H1 (cell line): ENCODE measurements around the gene CC2D1A. TPM values are rescaled to one million over a fixed set of nuclear protein-coding genes. Genes with fewer than 3 reads are reported as not detected.

ENCODE experiments used
- CTCF ChIA-PET: fragments of 300-600 bp; sonication (Branson Sonifier 250); formaldehyde crosslinking; loops from one replicate; lab custom pipeline; 2021; ENCODE audit not compliant: partially characterized antibody; lab: Charles Lee
- POLR2A ChIA-PET: fragments of 300-600 bp; sonication (Branson Sonifier 250); formaldehyde crosslinking; loops from one replicate; lab custom pipeline; 2021; ENCODE audit warnings: inconsistent platforms; ENCODE audit not compliant: partially characterized antibody; lab: Charles Lee
- DNase-seq, 2 experiments: peaks; one replicate each; pipeline versions ENCODE4 v3.0.0 to v3.0.0-alpha.2; 2010 to 2022; ENCODE audit warnings: low spot score in 2 of 2, low read depth in 1 of 2, mixed read lengths in 1 of 2
- FAIRE-seq: peaks from 2 replicates; lab custom pipeline; 2011; peaks lifted over from hg19 to GRCh38; lab: Jason Lieb, UNC
- H2AFZ ChIP-seq: 2 replicates; pipeline ENCODE4 v1.8.1; 2012; ENCODE audit warnings: low read length, inconsistent platforms
- H2AK5ac ChIP-seq: 2 replicates; pipeline ENCODE4 v1.6.1; 2013; ENCODE audit warnings: low read depth, low read length
- H2BK120ac ChIP-seq: replicated peaks from 2 replicates; pipeline ENCODE3; 2013; ENCODE audit warnings: low read depth, low read length, inconsistent platforms
- H2BK12ac ChIP-seq: 2 replicates; pipeline ENCODE4 v1.6.1; 2013; ENCODE audit warnings: low read depth, low read length
- H2BK15ac ChIP-seq: 2 replicates; pipeline ENCODE4 v1.6.1; 2013; ENCODE audit warnings: low read length
- H2BK20ac ChIP-seq: 2 replicates; pipeline ENCODE4 v1.6.1; 2013; ENCODE audit warnings: low read length
- H2BK5ac ChIP-seq: 2 replicates; pipeline ENCODE4 v1.6.1; 2013; ENCODE audit warnings: low read depth, low read length
- H3K14ac ChIP-seq: 2 replicates; pipeline ENCODE4 v1.6.1; 2013; ENCODE audit warnings: inconsistent platforms; ENCODE audit not compliant: insufficient read length
- H3K18ac ChIP-seq: 2 replicates; pipeline ENCODE4 v1.6.1; 2013; ENCODE audit warnings: low read length; ENCODE audit errors: extremely low read depth
- H3K23ac ChIP-seq: 2 replicates; pipeline ENCODE4 v1.6.1; 2013; ENCODE audit warnings: inconsistent platforms; ENCODE audit not compliant: insufficient read length
- H3K23me2 ChIP-seq: 2 replicates; pipeline ENCODE4 v1.6.1; 2013; ENCODE audit warnings: low read depth, low read length
- H3K27ac ChIP-seq: 2 replicates; pipeline ENCODE4 v1.6.1; 2011; ENCODE audit warnings: low read depth, low read length, inconsistent platforms
- H3K27me3 ChIP-seq, 4 experiments: replicated peaks in 1 of 4; 1 replicate in 1 of 4; 2 replicates in 3 of 4; pipeline versions ENCODE4 v1.6.1 to v1.8.1; 2011 to 2013; ENCODE audit warnings: low read length in 3 of 4, mild to moderate bottlenecking in 3 of 4, inconsistent platforms in 2 of 4, mixed read lengths in 2 of 4, moderate library complexity in 1 of 4; ENCODE audit not compliant: control insufficient read depth in 3 of 4, insufficient read depth in 3 of 4; ENCODE audit errors: extremely low read depth in 1 of 4
- H3K36me3 ChIP-seq, 4 experiments: 2 replicates each; pipeline versions ENCODE4 v1.6.1 to v1.8.1; 2011 to 2013; ENCODE audit warnings: mild to moderate bottlenecking in 4 of 4, low read length in 3 of 4, moderate library complexity in 2 of 4, control low read depth in 1 of 4, inconsistent platforms in 1 of 4; ENCODE audit not compliant: insufficient read depth in 4 of 4, control insufficient read depth in 2 of 4
- H3K4ac ChIP-seq: replicated peaks from 2 replicates; pipeline ENCODE3; 2013; ENCODE audit warnings: low read length, low read depth, mixed read lengths, inconsistent platforms; ENCODE audit not compliant: insufficient read length
- H3K4me1 ChIP-seq, 4 experiments: replicated peaks in 1 of 4; 1 replicate in 1 of 4; 2 replicates in 3 of 4; pipeline versions ENCODE4 v1.6.1 to v1.8.1; 2011 to 2013; ENCODE audit warnings: low read length in 3 of 4, inconsistent platforms in 2 of 4, mixed read lengths in 1 of 4; ENCODE audit not compliant: insufficient read depth in 4 of 4, control insufficient read depth in 3 of 4
- H3K4me2 ChIP-seq, 2 experiments: 2 replicates each; pipeline versions ENCODE4 v1.6.1 to v1.8.1; 2011 to 2013; ENCODE audit warnings: low read depth in 2 of 2, low read length in 2 of 2, control low read depth in 1 of 2, inconsistent platforms in 1 of 2, mild to moderate bottlenecking in 1 of 2; ENCODE audit not compliant: insufficient read depth in 1 of 2
- H3K4me3 ChIP-seq, 4 experiments: fragments of 200-600, 300-600 bp in 1 of 4; sonication (generic), shearing (Covaris generic), sonication (Bioruptor Twin) in 1 of 4; 2 replicates each; pipeline versions ENCODE4 v1.5.1 to v1.8.1; 2011 to 2016; ENCODE audit warnings: low read length in 4 of 4, low read depth in 3 of 4, control low read depth in 2 of 4, inconsistent platforms in 2 of 4, mild to moderate bottlenecking in 2 of 4, mixed read lengths in 1 of 4, moderate library complexity in 1 of 4; ENCODE audit not compliant: insufficient read depth in 2 of 4; ENCODE audit errors: extremely low read depth in 1 of 4
- H3K56ac ChIP-seq: replicated peaks from 2 replicates; pipeline ENCODE3; 2013; ENCODE audit warnings: low read depth, mild to moderate bottlenecking, mixed read lengths, low read length, inconsistent platforms; ENCODE audit not compliant: insufficient read length
- H3K79me1 ChIP-seq: 2 replicates; pipeline ENCODE4 v1.6.1; 2013; ENCODE audit warnings: low read depth, low read length, control low read depth
- H3K79me2 ChIP-seq, 2 experiments: 2 replicates each; pipeline versions ENCODE4 v1.6.1 to v1.8.1; 2012 to 2013; ENCODE audit warnings: low read length in 2 of 2, mild to moderate bottlenecking in 2 of 2, inconsistent platforms in 1 of 2; ENCODE audit not compliant: insufficient read depth in 2 of 2, control insufficient read depth in 1 of 2
- H3K9ac ChIP-seq, 4 experiments: replicated peaks in 1 of 4; 1 replicate in 1 of 4; 2 replicates in 3 of 4; pipeline versions ENCODE4 v1.6.1 to v1.8.1; 2011 to 2013; ENCODE audit warnings: low read depth in 3 of 4, low read length in 3 of 4, control low read depth in 2 of 4, mild to moderate bottlenecking in 2 of 4, moderate library complexity in 2 of 4, inconsistent platforms in 1 of 4; ENCODE audit errors: extremely low read depth in 1 of 4
- H3K9me3 ChIP-seq, 2 experiments: 2 replicates each; pipeline versions ENCODE4 v1.6.1 to v1.8.1; 2012 to 2013; ENCODE audit warnings: mild to moderate bottlenecking in 2 of 2, moderate library complexity in 2 of 2, control low read depth in 1 of 2, inconsistent platforms in 1 of 2, low read depth in 1 of 2, low read length in 1 of 2, mixed read lengths in 1 of 2; ENCODE audit not compliant: insufficient read depth in 2 of 2
- H4K20me1 ChIP-seq, 2 experiments: replicated peaks in 1 of 2; 2 replicates each; pipeline versions ENCODE3 to v1.8.1; 2011 to 2013; ENCODE audit warnings: inconsistent platforms in 2 of 2, low read length in 2 of 2, mild to moderate bottlenecking in 1 of 2; ENCODE audit not compliant: insufficient read depth in 2 of 2, control insufficient read depth in 1 of 2
- H4K5ac ChIP-seq: 2 replicates; pipeline ENCODE4 v1.6.1; 2013; ENCODE audit warnings: low read length, low read depth, mixed read lengths, inconsistent platforms; ENCODE audit not compliant: insufficient read length
- H4K8ac ChIP-seq: 2 replicates; pipeline ENCODE4 v1.8.0; 2013; ENCODE audit warnings: mild to moderate bottlenecking, moderate library complexity, low read length, inconsistent platforms; ENCODE audit not compliant: insufficient read depth; ENCODE audit errors: extremely low read depth
- H4K91ac ChIP-seq: replicated peaks from 2 replicates; pipeline ENCODE3; 2013; ENCODE audit warnings: low read length, mixed read lengths, inconsistent platforms; ENCODE audit not compliant: insufficient read length
- BCL11A ChIP-seq, 2 experiments: IDR thresholded peaks; one replicate each; pipeline ENCODE4 v1.6.1; 2011; ENCODE audit warnings: low read depth in 2 of 2, low read length in 2 of 2, mild to moderate bottlenecking in 2 of 2
- CBX5 ChIP-seq: fragments of 300-800, 300-1000 bp; sonication (generic); IDR thresholded peaks from 2 replicates; pipeline ENCODE4 v1.7.1; 2016; ENCODE audit warnings: antibody characterized with exemption, low read length, low read depth
- CHD1 ChIP-seq: IDR thresholded peaks from 2 replicates; pipeline ENCODE4 v1.6.1; 2012; ENCODE audit warnings: low read depth, low read length, improper control_type of control experiment
- CTBP2 ChIP-seq: IDR thresholded peaks from 2 replicates; pipeline ENCODE4 v1.7.0; 2011; ENCODE audit warnings: borderline replicate concordance, mild to moderate bottlenecking, moderate library complexity, mixed read lengths, low read length; ENCODE audit not compliant: insufficient read depth, insufficient read length
- EGR1 ChIP-seq: IDR thresholded peaks from 2 replicates; pipeline ENCODE4 v1.6.1; 2011; ENCODE audit warnings: low read depth, low read length, borderline replicate concordance
- FOSL1 ChIP-seq: IDR thresholded peaks from 2 replicates; pipeline ENCODE4 v1.6.1; 2011; ENCODE audit warnings: mild to moderate bottlenecking, low read depth, low read length, moderate library complexity; ENCODE audit not compliant: insufficient read depth
- MAFK ChIP-seq: IDR thresholded peaks from 2 replicates; pipeline ENCODE4 v1.6.1; 2012; ENCODE audit warnings: low read depth, mild to moderate bottlenecking, improper control_type of control experiment, low read length
- POLR2A ChIP-seq, 2 experiments: IDR thresholded peaks; 1 replicate in 1 of 2; 2 replicates in 1 of 2; pipeline ENCODE4 v1.6.1; 2011; ENCODE audit warnings: low read depth in 2 of 2, low read length in 2 of 2, mild to moderate bottlenecking in 2 of 2; ENCODE audit errors: control extremely low read depth in 1 of 2
- RAD21 ChIP-seq, 2 experiments: IDR thresholded peaks in 1 of 2; conservative IDR thresholded peaks in 1 of 2; 2 replicates each; pipeline ENCODE4 v1.6.1; 2011; ENCODE audit warnings: low read depth in 2 of 2, low read length in 2 of 2, improper control_type of control experiment in 1 of 2, inconsistent platforms in 1 of 2, mild to moderate bottlenecking in 1 of 2, moderate library complexity in 1 of 2
- RNF2 ChIP-seq: fragments of 200-900, 300-1000 bp; sonication (generic); IDR thresholded peaks from 2 replicates; pipeline ENCODE4 v1.7.1; 2016; ENCODE audit warnings: borderline replicate concordance, low read depth, mild to moderate bottlenecking, antibody characterized with exemption, low read length; ENCODE audit not compliant: poor library complexity, severe bottlenecking; ENCODE audit errors: missing control alignments
- RXRA ChIP-seq: IDR thresholded peaks from 2 replicates; pipeline ENCODE4 v1.6.1; 2011; ENCODE audit warnings: low read depth, mild to moderate bottlenecking, low read length, moderate library complexity; ENCODE audit not compliant: insufficient read depth
- SP2 ChIP-seq: IDR thresholded peaks from 2 replicates; pipeline ENCODE4 v1.6.1; 2012; ENCODE audit warnings: mild to moderate bottlenecking, low read length, inconsistent platforms
- SP4 ChIP-seq: IDR thresholded peaks from 2 replicates; pipeline ENCODE4 v1.6.1; 2012; ENCODE audit warnings: low read length, inconsistent platforms
- SUZ12 ChIP-seq: fragments of 200-600 bp; sonication (generic); IDR thresholded peaks from 2 replicates; pipeline ENCODE4 v1.6.1; 2012; ENCODE audit warnings: mild to moderate bottlenecking, inconsistent platforms, low read length, moderate library complexity, mixed read lengths
- TEAD4 ChIP-seq: IDR thresholded peaks from 2 replicates; pipeline ENCODE4 v1.6.1; 2012; ENCODE audit warnings: low read depth, low read length, inconsistent platforms, mixed read lengths
- WGBS, 2 experiments: shearing (Covaris generic) in 1 of 2; methylation state at CpG; one replicate each; pipeline versions ENCODE4 v1.1.6 to v1.1.7; 2013 to 2015; ENCODE audit warnings: low lambda C conversion rate in 2 of 2, mixed read lengths in 2 of 2, inconsistent platforms in 1 of 2, low coverage in 1 of 2, missing lambda C conversion rate in 1 of 2; ENCODE audit not compliant: insufficient replicate concordance in 2 of 2, insufficient coverage in 1 of 2, insufficient read length in 1 of 2; ENCODE audit errors: extremely low coverage in 1 of 2, missing lambda C conversion rate in 1 of 2; 5-methylcytosine and 5-hydroxymethylcytosine counted together
- polyA plus RNA-seq, 7 experiments: library from polyadenylated mRNA; depleted of rRNA in 3 of 7; stranded (reverse) in 5 of 7; unstranded in 2 of 7; fragments of >200 nt in 5 of 7; fragments of 200-250 nt in 2 of 7; gene quantifications; 1 replicate in 5 of 7; 2 replicates in 1 of 7; 4 replicates in 1 of 7; pipeline versions ENCODE4 v1.2.1 to v1.2.3, GENCODE V29; 2011 to 2013; ENCODE audit warnings: missing spikeins in 2 of 7, mixed read lengths in 2 of 7
- total RNA-seq: library from RNA; stranded (reverse); fragmentation: NEBNext Ultra II Directional; extraction: Animal tissue kit (Norgen Biotek cat#: 25700); gene quantifications from 2 replicates; pipeline ENCODE4 v1.2.1, GENCODE V29; 2021

Gene CC2D1A
- total and polyA plus RNA-seq, 2 of the 8 experiments (the other 6 are each of a cell fraction or from before 2014, with no cell fraction given), result 12.5 to 33.0 TPM

DNA sequence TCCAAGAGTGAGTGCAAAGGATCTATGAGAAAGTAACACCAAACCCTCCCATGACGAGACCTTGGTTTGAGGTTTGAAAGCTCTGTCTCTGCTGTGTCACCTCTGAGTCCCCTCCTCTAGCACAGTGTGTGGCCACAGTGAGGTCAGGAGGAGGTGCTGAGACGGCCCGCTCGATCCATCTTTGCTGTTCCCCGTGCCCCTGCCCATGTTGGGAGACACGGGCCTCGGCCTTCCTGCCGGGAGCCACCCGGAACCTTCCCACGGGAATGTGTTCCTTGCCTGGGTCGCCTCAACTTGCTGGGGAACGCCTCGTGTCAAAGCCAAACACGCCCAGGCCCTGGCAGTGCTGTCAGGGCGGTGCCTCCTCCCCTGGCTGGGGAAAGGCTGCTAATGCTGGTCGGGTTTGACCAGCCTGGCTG is 19.0 kb upstream of the CC2D1A start:
- Histone ChIP-seq H2BK5ac (no peak overlapping the region), H3K9me3 (no peaks in the 10 kb centered on the region), H2BK15ac (no peak overlapping the region), H3K4me2 (no peak overlapping the region), H3K56ac (no peak overlapping the region), H2BK120ac (no peak overlapping the region), H3K4ac (no peak overlapping the region), H3K14ac (no peak overlapping the region), H3K9ac (no peak overlapping the region), H3K23me2 (no peaks in the 10 kb centered on the region), H3K79me2 (no peaks in the 10 kb centered on the region), H4K91ac (no peak overlapping the region), H2AK5ac (no peak overlapping the region), H4K8ac (no peak overlapping the region), H4K20me1 (no peaks in the 10 kb centered on the region), H2BK20ac (no peak overlapping the region), H3K36me3 (no peaks in the 10 kb centered on the region), H3K4me1 (peaks cover under 1 to 5% (median under 1%) of the 10 kb centered on the region in 4 experiments; a peak in 5 of 7 replicates), H3K27ac (no peak overlapping the region), H4K5ac (no peak overlapping the region), H3K79me1 (no peaks in the 10 kb centered on the region), H3K23ac (no peak overlapping the region), H3K18ac (no peak overlapping the region), H2BK12ac (no peak overlapping the region; the same call in 1 of the 2 replicates), H2AFZ (no peak overlapping the region), H3K4me3 (no peak overlapping the region), H3K27me3 (no peaks in the 10 kb centered on the region)
- WGBS, 2 experiments, result 87% methylated on average over 16 of the region's 16 CpGs; no CpG with 5 or more reads in 1 of the 2 experiments
- FAIRE-seq, result no peak
- ChIA-PET POLR2A (no interaction called here), CTCF (interaction anchor here (0.6 to 8.7 kb wide), 9 partner anchors 10 to 189 kb away, joined by 3 to 76 read pairs (median 4); partner anchors contain the start of gene PALM3)
- no peak for DNase-seq
- TF ChIP-seq POLR2A (IDR thresholded peaks at IDR 0.05; ENCODE audit: control extremely low read depth in 1 of 2, low read depth in 2 of 2, low read length in 2 of 2), result no peak
- no peak for TF ChIP-seq BCL11A (IDR thresholded peaks at IDR 0.05; ENCODE audit: low read depth in 2 of 2, low read length in 2 of 2)
- no peak for TF ChIP-seq FOSL1
- TF ChIP-seq MAFK, result no peak
- TF ChIP-seq RXRA, result no peak
- no peak for TF ChIP-seq SP2
- no peak for TF ChIP-seq SP4
- TF ChIP-seq CTBP2, result no peak
- TF ChIP-seq CBX5, result no peak
- no peak for TF ChIP-seq SUZ12
- no peak for TF ChIP-seq TEAD4
- TF ChIP-seq RNF2, result no peak
- no peak for TF ChIP-seq RAD21 (IDR thresholded peaks at IDR 0.05 in 1 of 2, conservative IDR thresholded peaks at IDR 0.05 in 1 of 2; ENCODE audit: low read depth in 2 of 2, low read length in 2 of 2)
- TF ChIP-seq CHD1, result no peak
- TF ChIP-seq EGR1, result no peak
